ENCODE data around the gene BACE1. TPM values are rescaled to one million over a fixed set of nuclear protein-coding genes. Genes with fewer than 3 reads are reported as not detected.

Gene BACE1
- 28.0 and 31.5 TPM in 2 replicates for total RNA-seq

DNA sequence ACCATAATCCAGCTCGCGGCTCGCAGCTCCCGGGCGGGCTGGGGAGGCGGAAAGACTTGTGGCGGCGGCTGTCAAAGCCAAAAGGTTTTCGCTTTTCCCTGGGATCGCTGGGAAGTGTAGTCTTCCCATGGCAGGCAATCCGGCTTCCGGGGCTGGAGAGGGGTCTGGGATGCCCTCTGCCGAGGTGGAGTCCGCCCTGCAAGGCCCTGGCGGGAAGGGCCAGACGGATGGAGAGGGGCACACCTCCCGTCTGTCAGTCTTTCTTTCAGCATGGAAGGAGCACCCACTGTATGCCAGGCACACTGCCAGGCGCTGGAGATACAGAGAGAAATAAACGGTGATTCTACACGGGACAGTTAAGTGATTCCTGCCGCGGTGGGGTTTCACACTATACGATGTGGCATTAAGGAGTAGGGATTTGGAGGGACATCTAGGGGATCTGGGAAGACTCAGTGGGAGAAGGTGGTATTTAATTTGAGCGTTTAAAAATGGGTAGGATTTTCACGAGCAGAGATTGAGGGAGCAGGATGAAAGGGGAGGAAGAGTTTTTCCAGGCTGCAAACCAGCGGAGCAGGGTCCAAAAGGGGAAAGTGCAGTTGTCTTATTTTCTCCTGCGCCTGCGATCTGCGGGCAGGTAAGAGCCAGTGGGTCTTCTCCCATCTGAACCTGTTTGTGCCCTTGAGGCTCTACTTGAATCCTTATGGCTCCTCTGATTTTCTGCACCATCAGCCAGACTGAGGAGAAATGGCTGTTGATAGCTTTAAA, at the start of gene BACE1:
Gene BACE1, minus strand, starts transcription at position 60 of the 765 bp plus-strand sequence. CDS start 461 bp downstream, outside the sequence.
- TF ChIP-seq, protein P1, sequence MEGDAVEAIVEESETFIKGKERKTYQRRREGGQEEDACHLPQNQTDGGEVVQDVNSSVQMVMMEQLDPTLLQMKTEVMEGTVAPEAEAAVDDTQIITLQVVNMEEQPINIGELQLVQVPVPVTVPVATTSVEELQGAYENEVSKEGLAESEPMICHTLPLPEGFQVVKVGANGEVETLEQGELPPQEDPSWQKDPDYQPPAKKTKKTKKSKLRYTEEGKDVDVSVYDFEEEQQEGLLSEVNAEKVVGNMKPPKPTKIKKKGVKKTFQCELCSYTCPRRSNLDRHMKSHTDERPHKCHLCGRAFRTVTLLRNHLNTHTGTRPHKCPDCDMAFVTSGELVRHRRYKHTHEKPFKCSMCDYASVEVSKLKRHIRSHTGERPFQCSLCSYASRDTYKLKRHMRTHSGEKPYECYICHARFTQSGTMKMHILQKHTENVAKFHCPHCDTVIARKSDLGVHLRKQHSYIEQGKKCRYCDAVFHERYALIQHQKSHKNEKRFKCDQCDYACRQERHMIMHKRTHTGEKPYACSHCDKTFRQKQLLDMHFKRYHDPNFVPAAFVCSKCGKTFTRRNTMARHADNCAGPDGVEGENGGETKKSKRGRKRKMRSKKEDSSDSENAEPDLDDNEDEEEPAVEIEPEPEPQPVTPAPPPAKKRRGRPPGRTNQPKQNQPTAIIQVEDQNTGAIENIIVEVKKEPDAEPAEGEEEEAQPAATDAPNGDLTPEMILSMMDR (IDR thresholded peaks at IDR 0.05; ENCODE audit: insufficient read depth, low read depth, low read length) = peak; percentile 58
- peak; percentile 85 for DNase-seq (ENCODE audit: low read depth)
- peak within 1 kb of the TSS; percentile 82 for H3K4me3 ChIP-seq (ENCODE audit: low read depth, low read length)

DNA sequence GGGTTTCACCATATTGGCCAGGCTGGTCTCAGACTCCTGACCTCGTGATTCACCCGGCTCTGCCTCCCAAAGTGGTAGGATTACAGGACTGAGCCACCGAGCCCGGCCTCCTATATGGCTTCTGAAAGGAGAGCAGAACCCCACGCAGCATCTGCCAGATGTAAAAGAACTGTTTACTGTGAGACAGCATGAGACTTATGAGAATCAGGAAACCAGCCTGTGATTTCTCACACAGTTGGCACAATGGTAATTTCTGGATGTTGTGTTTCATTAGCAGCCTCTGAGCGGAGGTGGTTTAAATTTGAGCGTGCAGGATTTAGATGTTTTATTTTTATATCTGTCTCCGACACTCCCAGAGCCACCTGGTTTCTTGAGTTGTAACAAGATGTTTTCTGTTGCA, 45.4 kb upstream of the BACE1 start:
- no peak overlapping the region for H3K4me3 ChIP-seq (ENCODE audit: low read depth, low read length)
- TF ChIP-seq, protein P1 (IDR thresholded peaks at IDR 0.05; ENCODE audit: insufficient read depth, low read depth, low read length) = no peak
- DNase-seq (ENCODE audit: low read depth) = no peak

DNA sequence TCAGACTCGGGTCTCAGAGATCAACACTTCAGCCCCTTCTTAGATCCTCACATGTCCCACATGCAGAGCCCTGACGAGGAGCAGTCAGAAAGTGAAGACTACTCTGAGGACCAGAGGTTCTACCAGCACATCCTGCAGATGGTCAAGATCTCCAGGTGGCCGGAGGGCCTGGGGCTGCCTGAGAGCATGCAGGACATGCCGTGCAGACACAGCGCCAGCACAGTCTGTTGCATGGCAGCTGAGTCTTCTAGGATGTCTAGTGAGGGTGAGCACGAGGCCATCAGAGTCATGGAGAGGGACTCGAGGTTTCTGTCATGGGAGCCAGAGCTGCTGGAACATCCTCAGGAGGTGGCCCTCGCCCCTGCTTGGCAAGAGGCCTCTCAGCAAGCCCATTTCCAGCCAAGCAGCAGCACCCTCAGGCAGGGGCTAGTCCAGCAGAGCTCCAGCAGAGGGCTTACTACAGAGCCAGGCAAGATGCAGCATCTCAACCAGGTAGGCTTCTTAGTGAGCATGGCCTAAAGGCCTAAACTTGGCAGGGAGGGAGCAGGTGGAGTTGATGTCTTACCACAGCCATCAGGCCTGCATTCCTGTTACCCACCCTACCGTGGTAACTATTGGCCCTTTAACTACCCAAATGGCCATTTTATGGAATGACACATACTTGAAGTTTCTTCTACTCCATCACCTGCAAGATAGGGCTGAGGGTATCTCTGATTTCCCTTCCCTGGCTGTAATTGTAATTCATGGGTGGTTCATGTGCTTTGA, 40.3 kb upstream of the BACE1 start:
- TF ChIP-seq, protein P1 (IDR thresholded peaks at IDR 0.05; ENCODE audit: insufficient read depth, low read depth, low read length) = no peak
- H3K4me3 ChIP-seq (ENCODE audit: low read depth, low read length) = no peak overlapping the region
- DNase-seq (ENCODE audit: low read depth) = no peak

DNA sequence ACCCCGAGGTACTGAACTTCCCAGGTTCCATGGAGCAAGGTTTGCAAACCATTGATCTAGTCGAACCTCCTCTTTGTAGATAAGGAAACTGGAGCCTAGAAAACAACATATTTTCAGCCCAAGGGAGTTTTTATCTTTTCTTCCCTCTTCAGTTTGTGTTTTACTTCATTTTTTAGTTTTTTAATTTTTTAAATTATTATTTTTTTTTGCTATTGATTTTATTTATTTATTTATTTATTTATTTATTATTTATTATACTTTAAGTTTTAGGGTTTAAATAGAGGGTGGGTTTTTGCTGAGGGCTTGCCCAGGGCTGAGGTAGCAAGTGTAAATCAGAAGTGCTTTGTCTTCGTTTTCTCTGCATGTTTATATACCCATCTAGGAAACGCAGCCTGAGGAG, 38.5 kb upstream of the BACE1 start:
- DNase-seq (ENCODE audit: low read depth) = no peak
- TF ChIP-seq, protein P1 (IDR thresholded peaks at IDR 0.05; ENCODE audit: insufficient read depth, low read depth, low read length) = no peak
- no peak overlapping the region for H3K4me3 ChIP-seq (ENCODE audit: low read depth, low read length)

DNA sequence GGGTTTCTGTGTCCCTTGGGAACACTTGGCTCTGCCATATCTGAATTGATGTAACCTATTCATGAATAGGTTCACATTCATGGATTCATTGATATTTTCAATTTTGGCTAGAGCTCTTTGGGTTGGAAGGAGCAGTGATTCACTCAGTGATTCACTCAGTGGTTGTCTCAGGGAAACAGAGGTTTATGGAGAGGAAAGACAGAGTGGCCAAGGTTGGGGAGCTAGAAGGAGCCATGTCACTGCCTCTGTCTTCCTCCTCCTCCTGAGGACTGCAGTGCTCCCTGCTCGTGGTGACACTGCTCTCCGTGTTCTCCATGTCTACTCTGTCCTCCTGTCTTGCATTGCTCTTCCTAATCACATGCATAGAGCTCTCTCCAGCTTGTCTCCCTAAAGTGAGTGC, 29.0 kb upstream of the BACE1 start:
- no peak overlapping the region for H3K4me3 ChIP-seq (ENCODE audit: low read depth, low read length)
- no peak for DNase-seq (ENCODE audit: low read depth)
- TF ChIP-seq, protein P1 (IDR thresholded peaks at IDR 0.05; ENCODE audit: insufficient read depth, low read depth, low read length) = no peak

DNA sequence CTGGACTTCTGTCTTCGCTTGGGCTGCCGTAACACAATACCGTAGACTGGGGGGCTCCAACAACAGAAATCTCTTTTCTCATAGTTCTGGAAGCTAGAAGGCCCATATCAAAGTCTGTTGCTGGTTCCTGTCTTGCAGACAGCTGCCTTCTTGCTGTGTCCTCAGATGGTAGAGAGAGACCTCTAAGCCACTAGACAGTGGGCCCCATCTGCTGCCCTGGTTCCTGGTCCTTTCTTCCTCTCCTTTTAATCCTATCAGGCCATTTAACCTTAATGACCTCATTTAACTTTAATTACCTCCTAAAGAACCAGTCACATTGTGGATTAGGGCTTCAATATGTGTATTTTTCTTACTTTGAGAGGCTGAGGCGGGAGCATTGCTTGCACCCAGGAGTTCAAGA, 21.0 kb upstream of the BACE1 start:
- H3K4me3 ChIP-seq (ENCODE audit: low read depth, low read length) = no peak overlapping the region
- no peak for DNase-seq (ENCODE audit: low read depth)
- TF ChIP-seq, protein P1 (IDR thresholded peaks at IDR 0.05; ENCODE audit: insufficient read depth, low read depth, low read length) = no peak
